HG02588 (cell line): ENCODE data around the gene MMP15.

Experiments used
- ATAC-seq: cut with Tn5 transposase; IDR thresholded peaks from one replicate; pipeline ENCODE4 v1.9.1; 2021; ENCODE audit warnings: mild to moderate bottlenecking, moderate library complexity; ENCODE audit not compliant: unreplicated experiment

MMP15 gene

DNA sequence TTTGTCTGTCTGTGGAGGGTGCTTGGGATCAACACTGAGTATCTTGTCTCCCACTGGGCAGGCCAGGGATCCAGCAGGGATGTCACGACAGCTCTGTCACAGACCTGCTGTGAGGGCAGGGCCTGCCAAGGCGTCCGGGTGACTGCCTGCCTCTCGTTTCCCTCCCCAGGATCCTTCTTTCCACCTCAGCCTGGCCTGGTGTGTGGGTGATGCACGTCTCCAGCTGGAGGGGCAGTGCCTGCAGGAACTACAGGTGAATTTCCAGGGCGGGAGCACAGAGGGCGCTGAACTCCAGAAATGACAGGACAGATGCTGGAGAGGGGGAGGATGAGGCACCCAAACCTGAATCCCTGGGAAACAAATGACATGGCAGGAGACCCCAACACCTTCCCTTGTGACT is 6.8 kb upstream of the MMP15 start:
- ATAC-seq, result no peak

DNA sequence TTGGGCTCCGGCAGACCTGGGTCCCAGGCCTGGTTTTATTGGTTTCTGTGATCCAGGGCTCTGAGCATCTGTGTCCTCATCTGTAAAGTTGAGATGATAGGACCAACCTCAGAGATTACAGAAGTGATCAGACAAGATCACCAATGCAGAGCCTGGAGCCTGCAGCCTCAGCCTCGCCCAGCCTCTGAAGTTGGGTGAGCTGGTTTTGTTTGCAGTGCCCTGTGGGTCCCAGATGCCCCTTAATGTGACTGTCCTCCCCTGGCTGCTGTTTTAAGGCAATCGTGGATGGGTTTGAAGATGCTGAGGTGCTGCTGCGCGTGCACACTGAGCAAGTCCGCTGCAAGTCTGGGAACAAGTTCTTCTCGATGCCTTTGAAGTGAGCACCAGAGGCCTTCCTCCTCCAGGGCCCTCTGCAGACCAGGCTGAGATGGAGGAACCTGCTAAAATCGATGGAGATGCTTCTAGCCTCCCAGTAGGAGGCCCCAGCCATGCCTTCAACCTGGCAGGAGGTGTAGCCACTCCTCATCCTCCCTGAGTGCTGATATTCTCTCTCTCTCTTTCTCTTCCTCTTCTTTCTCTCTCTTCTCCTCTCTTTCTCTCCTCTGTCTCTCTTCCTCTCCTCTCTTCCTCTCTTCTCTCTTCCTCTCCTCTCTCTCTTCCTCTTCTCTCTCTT is 5.6 kb upstream of the MMP15 start:
- ATAC-seq, result no peak

DNA sequence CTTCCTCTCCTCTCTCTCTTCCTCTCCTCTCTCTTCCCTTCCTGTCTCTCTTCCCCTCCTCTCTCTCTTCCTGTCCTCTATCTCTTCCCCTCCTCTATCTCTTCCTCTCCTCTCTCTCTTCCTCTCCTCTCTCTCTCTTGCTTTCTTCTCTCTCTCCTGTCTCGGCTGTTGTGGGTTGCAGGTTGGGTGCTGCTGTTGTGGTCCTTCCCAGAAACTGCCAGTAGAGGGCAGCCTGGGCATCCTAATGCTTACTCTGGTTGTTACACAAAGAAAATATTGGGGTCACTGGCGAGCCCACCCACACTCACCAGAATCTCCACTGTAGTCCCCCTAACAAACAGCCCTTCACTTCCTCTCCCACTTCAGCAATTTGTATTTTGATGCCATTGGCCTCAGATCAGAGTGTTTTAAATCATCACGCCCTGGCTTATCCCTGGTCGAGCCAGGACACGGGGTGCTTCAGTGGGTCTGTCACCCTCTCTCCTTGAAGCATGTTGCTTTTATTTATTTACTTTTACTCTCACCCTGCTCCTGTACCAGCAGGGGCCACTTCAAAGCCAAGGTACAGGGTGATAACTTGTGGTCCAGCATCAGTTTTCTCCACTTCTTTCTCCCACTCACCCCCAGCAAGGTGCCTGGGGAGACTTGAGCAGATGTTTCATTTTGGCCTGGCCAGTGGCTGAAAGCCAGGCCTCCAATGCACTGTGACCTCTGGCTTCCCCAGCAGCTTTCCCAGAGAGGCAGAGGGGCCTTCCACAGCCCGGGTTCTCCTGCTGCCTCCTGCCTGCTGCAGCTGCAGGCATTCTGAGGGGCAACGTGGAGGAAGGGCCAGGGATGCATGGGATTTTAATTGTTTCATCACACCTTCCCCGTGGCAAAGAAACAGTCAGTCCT is 4.7 kb upstream of the MMP15 start:
- no peak for ATAC-seq

DNA sequence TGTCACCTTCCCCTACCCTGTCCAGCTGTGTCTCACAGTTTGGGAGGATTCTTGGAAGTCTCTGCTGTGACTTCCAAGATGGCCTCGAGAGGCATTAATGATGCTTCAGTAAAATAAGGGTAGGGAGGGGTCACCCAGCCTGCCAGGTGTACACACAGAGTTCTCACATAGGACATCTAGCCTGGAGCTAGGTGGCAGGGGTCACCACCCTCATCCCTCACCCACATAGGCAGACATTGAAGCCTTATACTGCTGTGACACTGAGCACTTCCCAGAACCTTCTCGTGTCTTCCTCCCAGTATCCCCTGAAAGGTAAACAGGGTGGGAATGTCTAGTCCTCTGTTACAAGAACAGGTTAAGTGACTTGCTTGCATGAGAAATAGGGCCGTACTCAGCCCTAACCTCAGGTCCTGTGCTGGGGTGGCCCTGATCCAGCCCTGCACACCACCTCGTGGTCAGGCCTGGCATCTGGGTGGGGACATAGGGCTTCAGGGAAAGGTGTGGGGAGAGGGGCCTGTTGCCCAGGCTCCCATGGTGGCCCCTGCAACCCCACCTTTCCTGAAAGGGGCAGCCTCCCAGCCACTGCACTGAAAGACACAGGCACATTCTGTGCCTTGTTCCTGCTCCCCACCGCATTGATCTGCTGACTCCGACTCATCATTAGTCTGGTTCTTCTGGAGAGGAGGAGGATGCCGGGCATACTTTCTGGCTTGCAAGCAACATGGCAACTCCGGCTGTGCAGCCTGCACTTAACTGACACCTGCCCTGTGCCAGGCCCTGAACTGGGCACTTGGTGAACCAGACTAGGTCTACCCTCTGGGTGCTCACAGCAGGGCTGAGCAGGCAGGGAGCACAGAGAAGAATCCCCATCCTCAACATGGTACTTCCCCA is 3.6 kb upstream of the MMP15 start:
- no peak for ATAC-seq

DNA sequence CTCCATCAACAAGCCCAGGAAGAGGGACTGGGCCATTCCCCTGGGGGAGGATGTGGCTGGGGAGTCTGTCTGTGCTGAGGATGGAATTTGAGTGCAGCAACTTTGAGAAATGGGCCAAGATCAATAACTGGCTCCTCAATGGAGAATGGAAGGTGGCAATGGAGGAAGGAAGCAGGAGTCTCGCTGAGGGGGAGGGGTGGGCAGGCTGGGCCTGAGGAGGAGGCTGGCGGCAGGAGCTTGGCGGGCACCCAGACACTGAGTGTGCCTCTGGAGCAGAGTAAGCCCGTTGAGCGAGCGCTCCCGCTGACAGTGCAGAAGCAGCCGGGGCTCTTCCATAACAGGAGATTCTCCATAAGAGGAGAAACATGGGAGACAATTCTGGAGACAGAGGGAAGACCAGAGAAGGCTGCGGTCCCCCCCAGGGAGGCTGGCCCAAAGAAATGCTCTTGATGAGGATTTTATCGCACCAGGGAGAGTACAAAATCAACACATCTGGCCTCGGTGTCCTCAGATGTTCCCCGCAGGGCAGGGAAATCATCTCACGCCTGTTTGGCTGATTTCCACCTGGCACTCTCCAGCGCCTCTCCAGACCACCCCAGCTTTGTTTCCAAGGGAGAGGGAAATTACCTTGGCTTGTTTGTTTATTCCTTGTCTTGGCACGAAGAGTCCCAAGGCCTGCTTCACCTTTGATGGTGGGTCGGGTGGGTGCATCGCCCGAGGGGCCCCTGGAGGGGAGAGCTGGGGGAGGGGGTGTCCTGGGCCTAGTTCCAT is 2.8 kb upstream of the MMP15 start:
- no peak for ATAC-seq

DNA sequence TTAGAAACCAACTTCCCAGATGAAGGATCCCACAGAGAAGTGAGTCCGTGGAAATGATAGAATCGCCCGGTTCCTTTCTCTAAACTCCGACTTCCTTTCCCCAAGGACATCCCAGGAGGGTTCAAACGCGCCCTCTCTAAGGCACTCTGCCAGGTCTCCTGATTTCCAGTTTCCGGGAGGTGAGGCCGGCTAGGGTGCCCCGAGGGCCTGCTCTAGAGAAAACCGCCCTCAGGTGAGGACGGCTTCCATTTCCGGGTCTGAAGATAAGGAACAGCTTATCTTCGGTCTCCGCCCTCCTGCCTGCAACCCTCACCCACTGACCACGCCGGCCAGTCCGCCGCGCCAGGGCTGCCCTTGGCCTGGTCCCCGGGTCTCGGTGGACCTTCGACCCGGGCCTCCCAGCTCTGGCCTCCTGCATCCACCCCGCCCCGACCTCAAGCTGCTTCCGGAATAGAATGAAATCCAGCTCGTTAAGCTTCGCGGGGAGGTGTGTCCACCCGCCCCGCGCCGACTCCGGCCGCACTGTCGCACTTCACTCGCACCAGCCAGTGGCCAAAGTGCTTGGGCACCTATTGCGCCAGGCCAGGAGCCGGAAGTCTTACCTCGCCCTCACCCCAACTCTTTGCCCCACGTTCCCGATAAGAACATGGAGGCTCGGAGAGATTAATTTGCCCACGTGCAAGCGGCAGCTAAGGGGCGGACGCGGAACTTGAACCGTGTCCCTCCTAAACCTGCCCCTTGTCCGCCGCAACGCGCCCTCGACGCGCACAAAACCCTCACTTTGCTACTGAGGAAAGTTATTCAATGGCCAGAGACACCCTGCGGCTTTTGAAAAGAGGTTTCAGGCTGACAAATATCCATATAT is 836 bp upstream of the MMP15 start:
- ATAC-seq, result no peak

DNA sequence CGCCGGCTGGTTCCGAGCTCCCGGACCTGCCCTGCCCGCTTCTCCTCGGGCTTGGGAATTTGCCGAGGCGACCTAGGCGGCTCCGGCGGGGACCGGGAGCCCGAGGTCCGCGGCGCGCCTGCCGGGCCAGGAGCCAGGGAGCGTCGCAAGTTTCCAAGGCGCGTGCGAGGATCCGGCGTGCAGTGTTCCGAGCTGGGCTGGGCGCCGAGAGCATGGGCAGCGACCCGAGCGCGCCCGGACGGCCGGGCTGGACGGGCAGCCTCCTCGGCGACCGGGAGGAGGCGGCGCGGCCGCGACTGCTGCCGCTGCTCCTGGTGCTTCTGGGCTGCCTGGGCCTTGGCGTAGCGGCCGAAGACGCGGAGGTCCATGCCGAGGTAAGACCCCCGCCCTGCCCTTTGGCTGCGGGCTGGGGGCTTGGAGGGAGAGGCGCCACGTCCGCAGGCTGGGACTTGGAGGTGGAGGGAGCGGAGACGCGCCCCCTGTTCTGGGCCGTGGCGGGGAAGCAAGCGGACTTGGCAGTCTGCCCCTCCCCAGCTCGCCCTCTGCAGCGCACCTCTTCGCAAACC is 668 bp downstream of the MMP15 start:
- ATAC-seq, result peak; percentile 9

DNA sequence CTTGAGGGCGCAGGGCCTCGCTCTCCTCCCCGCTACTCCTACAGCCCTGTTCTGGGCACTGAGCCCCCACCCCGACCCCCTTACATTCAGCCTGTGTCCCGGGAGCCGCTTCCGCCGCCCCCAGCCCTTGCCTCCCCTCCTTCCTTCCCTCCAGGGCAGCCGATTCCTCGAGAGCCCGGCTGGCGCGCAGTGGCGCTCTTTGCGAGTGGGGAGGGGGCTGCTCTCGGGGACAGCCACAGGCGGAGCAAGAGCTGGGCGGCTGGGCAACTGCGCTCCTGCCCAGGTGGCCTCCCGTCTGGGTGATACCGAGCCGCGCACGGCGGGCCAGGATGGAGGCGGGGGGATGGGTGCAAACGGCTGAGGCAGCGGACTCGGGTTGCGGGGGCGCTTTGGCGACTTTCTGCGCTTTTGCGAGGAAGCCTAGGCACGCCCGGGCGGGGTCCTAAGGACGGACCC is 1.2 kb downstream of the MMP15 start:
- no peak for ATAC-seq

DNA sequence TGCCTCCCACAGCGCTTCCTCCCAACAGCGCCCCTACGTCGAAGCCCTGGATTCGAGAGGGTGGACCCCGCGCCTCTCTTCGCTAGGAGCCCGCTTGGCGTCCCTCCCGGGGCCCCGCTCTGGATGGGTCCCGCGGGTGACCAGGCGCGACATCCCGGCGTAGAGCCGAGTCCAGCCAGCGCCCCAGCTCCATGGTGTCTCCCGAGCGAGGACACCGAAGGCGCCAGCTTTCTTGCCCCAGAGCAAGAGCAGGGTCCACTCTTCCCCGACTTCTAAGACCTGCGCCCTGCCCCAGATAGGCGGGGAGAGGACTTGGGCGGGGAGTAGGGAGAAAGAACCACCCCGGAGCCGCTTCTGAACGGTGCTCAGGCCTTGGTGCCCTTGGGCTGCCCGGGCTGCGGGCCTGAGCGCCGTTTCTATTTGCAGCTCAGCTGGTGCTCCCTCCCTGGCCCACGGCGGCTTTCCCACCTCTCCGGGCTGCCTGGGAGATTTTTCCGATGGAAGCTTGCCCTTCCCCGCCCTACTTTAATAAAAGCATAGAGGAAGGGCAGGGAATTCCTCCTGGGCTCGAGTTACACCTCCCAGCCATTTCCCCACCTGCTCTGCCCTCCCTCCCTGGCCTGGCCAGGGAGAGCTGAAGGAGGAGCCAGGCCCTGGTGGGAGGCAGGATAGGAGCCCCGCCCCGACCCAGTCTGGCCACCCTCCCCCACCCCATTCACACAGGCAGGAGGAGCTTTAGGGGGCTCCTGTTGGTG is 1.8 kb downstream of the MMP15 start:
- no peak for ATAC-seq

DNA sequence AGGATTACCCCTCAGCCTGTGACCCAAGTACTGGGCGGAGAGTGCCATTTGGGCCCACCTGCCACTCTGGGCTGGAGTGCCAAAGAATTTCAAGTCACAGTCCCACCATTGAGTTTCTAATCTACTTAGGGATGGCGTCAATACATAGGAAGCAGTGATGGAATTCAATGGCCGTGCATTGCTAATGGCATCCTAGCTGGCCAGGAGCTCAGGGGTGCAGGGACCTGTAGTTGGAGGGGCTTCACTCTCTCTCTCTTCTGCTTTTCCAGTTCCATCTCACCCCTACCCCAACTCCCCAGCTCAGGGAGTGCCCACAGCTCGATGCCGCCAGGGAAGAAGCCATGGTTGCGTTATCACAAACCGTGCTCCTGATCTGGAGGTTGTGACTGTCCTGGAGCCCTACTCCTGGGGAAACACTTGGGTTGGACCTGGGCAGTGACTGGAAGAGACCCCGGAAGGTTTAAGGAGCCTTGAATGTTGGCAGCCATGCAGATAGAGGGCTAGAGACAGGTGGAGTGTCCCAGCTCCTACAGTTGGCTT is 2.4 kb downstream of the MMP15 start:
- no peak for ATAC-seq

DNA sequence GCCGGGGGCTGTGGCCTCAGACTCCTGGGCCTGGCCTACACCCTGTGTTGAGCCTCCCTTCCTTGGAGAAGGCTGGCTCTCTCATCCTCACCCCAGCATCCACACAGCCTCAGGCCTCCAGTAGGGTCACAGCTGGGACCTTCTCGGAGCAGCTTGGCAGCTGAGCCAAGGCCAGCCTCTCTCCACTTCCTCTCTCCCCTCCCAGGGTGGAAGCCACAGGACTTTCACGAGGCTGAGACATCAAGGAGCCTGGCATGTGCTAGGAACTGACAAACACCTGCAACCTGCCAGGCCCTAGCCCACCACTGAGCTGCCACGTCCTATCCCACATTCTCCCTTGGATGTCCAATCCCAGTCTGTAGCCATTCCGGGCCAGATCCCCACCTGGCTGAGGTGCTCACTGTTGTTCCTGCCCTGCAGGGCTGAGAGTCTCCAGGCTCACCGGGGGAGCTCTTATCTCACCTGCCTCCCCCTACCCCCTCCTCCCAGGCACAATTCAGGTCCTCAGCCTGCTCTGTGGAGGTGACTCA is 3.1 kb downstream of the MMP15 start:
- no peak for ATAC-seq

DNA sequence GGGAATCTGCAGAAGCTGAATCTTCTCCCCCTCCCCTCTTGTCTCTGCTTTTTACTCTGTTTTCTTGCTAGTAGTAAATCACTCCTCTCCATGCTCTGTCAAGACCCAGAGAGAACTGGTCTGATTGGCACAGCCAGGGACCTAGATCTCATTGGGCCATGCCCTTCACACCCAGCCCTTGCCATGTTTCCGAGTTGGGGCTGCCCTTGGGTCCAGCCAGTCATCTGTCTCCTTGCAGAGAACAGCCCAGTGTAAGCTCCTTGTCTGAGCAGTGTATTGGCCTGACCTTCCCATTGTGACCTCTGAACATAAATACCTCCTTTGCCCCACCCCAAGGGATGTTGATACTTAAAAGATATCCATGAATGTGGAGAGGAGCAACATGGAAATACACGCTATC is 3.9 kb downstream of the MMP15 start:
- no peak for ATAC-seq

DNA sequence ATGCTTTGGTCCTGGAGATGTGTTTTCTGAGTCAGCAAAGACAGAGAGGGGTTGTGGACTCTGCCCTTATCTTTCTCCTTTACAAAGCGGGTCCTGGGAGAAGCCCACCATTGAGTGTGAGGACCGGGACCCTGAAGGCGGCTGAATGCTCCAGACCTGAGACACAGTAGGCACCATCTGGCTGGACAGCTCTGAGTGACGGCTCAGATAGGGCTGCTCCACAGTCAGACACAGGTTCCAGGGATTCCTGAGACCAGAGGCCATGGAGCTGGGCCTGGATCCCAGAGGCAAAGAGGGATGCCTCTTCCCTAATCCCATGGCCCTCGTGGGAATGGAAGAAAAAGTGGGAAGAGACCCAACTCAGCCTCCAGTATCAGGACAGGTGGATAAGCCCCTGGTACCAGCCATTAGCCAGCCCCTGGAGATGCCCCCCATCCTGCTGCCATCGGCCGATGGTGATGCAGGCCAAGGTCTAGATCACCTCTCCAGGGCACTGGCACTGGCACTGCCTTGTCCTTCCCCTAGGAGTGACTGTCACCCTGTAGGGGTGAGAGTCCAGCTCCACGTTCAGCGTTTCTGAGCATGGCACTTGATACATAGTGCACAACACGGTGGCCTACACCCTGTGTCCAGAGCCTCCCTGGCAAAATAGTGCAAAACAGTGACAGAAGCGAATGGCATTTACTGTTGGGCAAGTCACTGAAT is 4.7 kb downstream of the MMP15 start:
- no peak for ATAC-seq

DNA sequence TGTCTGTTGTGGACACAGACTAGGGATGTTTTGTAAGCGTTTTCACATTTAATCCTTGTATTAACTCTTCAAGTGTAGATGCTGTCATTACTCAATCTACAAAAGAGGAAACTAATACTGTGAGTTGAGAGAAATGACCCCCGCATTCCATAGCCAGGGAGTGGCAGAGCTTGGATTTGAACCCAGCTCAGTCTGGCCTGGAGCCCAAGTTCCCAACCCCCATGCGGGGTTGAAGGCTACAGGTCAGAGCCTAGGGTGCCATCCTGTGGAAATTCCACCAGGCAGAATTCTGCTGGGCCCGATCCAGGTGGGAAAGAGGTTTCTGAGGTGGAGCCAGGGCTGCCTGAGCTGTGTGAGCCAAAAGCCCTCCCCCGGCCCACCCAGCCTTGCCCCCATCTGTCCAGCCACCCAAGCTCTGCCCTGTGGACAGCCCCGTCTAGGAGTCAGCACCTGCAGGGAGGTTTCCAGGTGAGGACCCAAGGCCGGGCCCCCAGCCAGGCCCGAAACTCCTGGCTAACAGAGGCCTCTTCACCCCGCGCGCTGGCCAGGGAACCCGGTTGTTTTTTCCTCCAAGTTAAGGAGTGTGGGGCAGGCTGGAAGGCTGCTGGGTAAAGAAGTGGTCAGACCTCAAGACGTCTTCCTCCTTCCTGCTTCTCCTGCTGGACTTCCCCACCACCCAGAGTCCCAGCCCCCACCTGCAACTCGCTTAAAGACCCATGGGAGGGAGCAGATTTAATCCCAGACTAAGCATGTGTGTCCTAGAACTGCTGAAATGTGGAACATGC is 5.7 kb downstream of the MMP15 start:
- ATAC-seq, result no peak

DNA sequence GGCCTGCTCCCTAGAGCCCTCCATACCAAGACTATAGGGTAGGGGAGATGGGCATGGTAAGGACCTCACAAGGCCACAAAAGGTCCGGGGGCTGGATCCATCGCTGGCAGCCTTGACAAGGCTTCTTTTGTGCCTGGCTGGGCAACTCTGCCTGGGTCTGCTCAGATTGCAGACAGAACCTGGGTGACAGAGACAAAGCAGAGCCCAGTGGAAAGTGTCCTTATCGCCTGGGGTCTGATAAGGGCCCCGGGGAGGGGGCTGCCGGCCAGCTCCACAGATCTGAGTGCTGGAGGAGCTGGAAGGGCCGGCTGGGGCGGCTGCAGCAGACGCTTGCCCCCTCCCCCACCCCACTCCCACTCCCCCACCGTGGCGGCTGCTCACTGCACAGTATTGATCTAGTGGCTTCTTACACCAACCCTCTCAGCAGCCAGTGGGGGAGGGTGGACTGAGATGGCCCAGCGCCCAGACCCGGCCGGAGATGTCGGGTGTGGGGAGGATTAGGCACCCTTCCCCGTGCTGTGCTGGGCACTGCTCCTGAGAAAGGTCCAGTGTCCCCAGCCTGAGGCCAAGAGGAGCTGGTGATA is 7.2 kb downstream of the MMP15 start:
- no peak for ATAC-seq

DNA sequence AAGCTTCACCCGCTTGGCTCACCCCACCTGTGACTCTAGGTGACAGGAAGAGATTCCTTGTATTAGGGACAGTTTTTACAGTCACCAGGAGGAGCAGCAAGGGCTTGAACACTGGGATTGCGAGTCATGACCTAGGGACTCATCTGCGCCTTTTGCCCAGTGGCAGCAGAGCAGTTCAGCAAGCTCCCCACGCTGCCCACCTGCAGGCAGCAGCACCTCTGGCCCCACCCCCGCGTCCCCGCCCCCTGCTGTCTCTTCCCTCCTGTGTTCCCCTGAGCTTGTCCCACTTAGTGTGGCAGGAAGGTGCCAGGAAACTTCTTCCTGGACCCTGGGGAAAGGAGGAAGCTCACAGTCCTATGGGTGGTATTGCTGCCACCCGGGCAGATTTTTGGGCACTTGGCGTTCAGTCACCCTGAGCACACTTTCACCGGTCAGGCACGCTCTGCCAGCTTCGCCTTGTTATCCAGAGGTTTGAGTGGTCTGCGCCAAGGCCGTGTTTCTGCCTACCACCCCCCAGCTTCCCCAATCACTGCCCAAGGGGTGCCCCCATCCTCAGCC is 8.7 kb downstream of the MMP15 start:
- no peak for ATAC-seq
